GM23248 (cell line): Measurements from ENCODE around the gene PRKCE.

Experiments used
- EZH2 ChIP-seq: fragments of 200-600 bp; sonication (generic); IDR thresholded peaks from 2 replicates; pipeline ENCODE4 v1.6.1; 2018; ENCODE audit warnings: antibody characterized with exemption, mild to moderate bottlenecking; ENCODE audit not compliant: insufficient read depth, poor library complexity, severe bottlenecking
- EZH2phosphoT487 ChIP-seq: fragments of 200-600 bp; sonication (generic); IDR thresholded peaks from 2 replicates; pipeline ENCODE4 v1.6.1; 2018; ENCODE audit warnings: antibody characterized with exemption, moderate library complexity, mild to moderate bottlenecking, low read depth; ENCODE audit not compliant: insufficient read depth

- TF ChIP-seq EZH2phosphoT487: no peak
- no peak for TF ChIP-seq EZH2
These were observed 484.5 kb downstream of the PRKCE start for GRCh38 chr2:46135958-46136357.
